BE2C (cell line): ENCODE results near the gene COL12A1.

ENCODE experiments used
- DNase-seq: peaks from one replicate; pipeline ENCODE4 v3.0.0-alpha.2; 2020
- H3K27me3 ChIP-seq: fragments of 250-450 bp; sonication (Bioruptor Pico); 2 replicates; pipeline ENCODE4 v1.5.1; 2020; ENCODE audit warnings: mild to moderate bottlenecking
- H3K36me3 ChIP-seq: fragments of 250-450 bp; sonication (Bioruptor Pico); 2 replicates; pipeline ENCODE4 v1.5.1; 2020; ENCODE audit warnings: mild to moderate bottlenecking
- H3K4me1 ChIP-seq: fragments of 250-450 bp; sonication (Bioruptor Pico); 2 replicates; pipeline ENCODE4 v1.5.1; 2020
- H3K4me3 ChIP-seq: 2 replicates; pipeline ENCODE4 v1.5.1; 2011; ENCODE audit warnings: low read depth, low read length
- H3K9me3 ChIP-seq: fragments of 250-450 bp; sonication (Bioruptor Pico); 2 replicates; pipeline ENCODE4 v1.5.1; 2020
- TF ChIP-seq, protein P1 (sequence below): IDR thresholded peaks from 2 replicates; pipeline ENCODE4 v1.5.1; 2012; ENCODE audit warnings: mild to moderate bottlenecking, low read depth, low read length

The COL12A1 gene

GRCh38 chr6:75142721-75143120, 63.1 kb downstream of the COL12A1 start:
- no peaks in the 10 kb centered on the region for H3K4me1 ChIP-seq
- DNase-seq, result no peak
- H3K36me3 ChIP-seq, result no peaks in the 10 kb centered on the region
- no peaks in the 10 kb centered on the region for H3K27me3 ChIP-seq
- TF ChIP-seq, protein P1, sequence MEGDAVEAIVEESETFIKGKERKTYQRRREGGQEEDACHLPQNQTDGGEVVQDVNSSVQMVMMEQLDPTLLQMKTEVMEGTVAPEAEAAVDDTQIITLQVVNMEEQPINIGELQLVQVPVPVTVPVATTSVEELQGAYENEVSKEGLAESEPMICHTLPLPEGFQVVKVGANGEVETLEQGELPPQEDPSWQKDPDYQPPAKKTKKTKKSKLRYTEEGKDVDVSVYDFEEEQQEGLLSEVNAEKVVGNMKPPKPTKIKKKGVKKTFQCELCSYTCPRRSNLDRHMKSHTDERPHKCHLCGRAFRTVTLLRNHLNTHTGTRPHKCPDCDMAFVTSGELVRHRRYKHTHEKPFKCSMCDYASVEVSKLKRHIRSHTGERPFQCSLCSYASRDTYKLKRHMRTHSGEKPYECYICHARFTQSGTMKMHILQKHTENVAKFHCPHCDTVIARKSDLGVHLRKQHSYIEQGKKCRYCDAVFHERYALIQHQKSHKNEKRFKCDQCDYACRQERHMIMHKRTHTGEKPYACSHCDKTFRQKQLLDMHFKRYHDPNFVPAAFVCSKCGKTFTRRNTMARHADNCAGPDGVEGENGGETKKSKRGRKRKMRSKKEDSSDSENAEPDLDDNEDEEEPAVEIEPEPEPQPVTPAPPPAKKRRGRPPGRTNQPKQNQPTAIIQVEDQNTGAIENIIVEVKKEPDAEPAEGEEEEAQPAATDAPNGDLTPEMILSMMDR, result no peak
- no peaks in the 10 kb centered on the region for H3K9me3 ChIP-seq
- H3K4me3 ChIP-seq, result no peak overlapping the region

DNA sequence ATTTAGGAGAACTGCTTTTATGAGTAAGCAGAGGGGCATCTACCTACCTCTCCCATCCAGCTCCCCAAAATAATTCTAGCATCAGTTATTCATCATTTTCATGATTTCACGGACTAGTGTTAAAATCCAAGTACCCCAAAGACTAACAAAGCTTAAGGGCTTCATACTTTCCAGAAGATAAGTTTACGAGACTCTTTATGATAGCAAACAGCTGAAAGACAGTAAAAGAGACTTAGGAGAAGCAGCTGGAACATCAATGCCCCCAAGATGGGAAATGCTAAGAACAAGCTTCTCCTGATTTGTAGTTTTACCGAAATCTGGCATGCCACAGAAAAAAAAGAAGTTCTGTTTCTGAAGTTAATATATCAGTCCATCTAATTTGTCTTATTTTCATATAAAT, 70.0 kb downstream of the COL12A1 start:
- no peaks in the 10 kb centered on the region for H3K9me3 ChIP-seq
- TF ChIP-seq, protein P1, result no peak
- H3K4me1 ChIP-seq, result no peaks in the 10 kb centered on the region
- H3K4me3 ChIP-seq, result no peak overlapping the region
- H3K27me3 ChIP-seq, result no peaks in the 10 kb centered on the region; the same call in 1 of the 2 replicates
- no peak for DNase-seq
- no peaks in the 10 kb centered on the region for H3K36me3 ChIP-seq

- no peak for DNase-seq
- Histone ChIP-seq H3K36me3 (no peaks in the 10 kb centered on the region), H3K9me3 (no peaks in the 10 kb centered on the region), H3K4me1 (no peaks in the 10 kb centered on the region), H3K27me3 (no peaks in the 10 kb centered on the region; the same call in 1 of the 2 replicates), H3K4me3 (no peak overlapping the region)
- TF ChIP-seq, protein P1, result no peak
Measured at GRCh38 chr6:75135450-75135849, 70.4 kb downstream of the COL12A1 start.

- TF ChIP-seq, protein P1, result no peak
- Histone ChIP-seq H3K9me3 (no peaks in the 10 kb centered on the region), H3K4me1 (no peaks in the 10 kb centered on the region), H3K36me3 (no peaks in the 10 kb centered on the region), H3K27me3 (no peaks in the 10 kb centered on the region), H3K4me3 (no peak overlapping the region)
- no peak for DNase-seq
Measured at GRCh38 chr6:75130784-75131183, 75.1 kb downstream of the COL12A1 start.

DNA sequence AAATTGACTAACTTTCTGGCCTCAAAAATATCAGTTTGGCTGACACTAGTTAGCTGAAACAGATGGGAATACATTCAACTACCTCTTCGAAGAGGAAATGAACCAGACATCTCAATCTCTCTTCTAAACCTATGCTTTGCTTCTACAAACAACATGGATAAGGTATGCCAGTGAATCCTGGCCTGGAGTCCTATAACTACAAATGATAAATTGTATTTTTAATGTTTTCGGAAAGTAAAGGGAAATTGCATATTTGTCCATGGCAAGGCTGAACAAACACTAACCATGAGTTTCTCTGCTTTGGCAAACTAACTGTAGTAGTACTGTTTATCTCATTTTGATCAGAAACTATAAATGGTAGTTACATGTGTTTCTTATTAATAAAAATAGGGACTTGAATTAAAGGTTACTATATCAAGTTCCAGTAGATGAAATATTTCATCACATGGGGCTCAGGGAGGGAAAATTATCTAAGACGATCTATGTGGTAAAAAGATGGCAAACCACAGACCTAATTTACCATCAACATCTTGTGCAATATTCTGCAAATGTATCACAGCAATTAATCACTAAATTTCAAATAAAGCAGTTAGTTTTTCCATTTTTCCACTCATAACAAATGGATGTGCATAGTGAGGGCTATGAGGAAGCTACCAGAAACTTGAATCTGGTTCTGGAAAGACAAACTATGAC, 76.8 kb downstream of the COL12A1 start:
- H3K4me3 ChIP-seq, result no peak overlapping the region
- DNase-seq, result no peak
- H3K27me3 ChIP-seq, result no peaks in the 10 kb centered on the region
- TF ChIP-seq, protein P1, result no peak
- no peaks in the 10 kb centered on the region for H3K9me3 ChIP-seq
- H3K36me3 ChIP-seq, result no peaks in the 10 kb centered on the region
- no peaks in the 10 kb centered on the region for H3K4me1 ChIP-seq

GRCh38 chr6:75126518-75126917, 79.3 kb downstream of the COL12A1 start:
- H3K4me3 ChIP-seq, result no peak overlapping the region
- H3K9me3 ChIP-seq, result no peaks in the 10 kb centered on the region
- TF ChIP-seq, protein P1, result no peak
- no peak for DNase-seq
- H3K4me1 ChIP-seq, result no peaks in the 10 kb centered on the region
- H3K27me3 ChIP-seq, result no peaks in the 10 kb centered on the region
- H3K36me3 ChIP-seq, result no peaks in the 10 kb centered on the region
